ENCODE data around the gene USP49. TPM values are rescaled to one million over a fixed set of nuclear protein-coding genes. Genes with fewer than 3 reads are reported as not detected.

USP49 gene
- total RNA-seq, 1 experiment from 2014 or later, result 10.5 TPM

- Histone ChIP-seq H3K9me3 (ENCODE audit: low read depth, low read length, poor library complexity, severe bottlenecking) (no peaks in the 10 kb centered on the region), H3K36me3 (ENCODE audit: insufficient read depth, low read length, poor library complexity, severe bottlenecking) (peaks cover under 1% of the 10 kb centered on the region), H3K27me3 (replicated peaks; ENCODE audit: insufficient read depth, low read depth, low read length, poor library complexity) (no peaks in the 10 kb centered on the region), H3K4me3 (ENCODE audit: low read depth, low read length, poor library complexity, severe bottlenecking) (peak overlapping the region; percentile 74), H3K4me1 (ENCODE audit: insufficient read depth, low read length, poor library complexity, severe bottlenecking) (peaks cover 27% of the 10 kb centered on the region), H3K27ac (ENCODE audit: low read depth, low read length, poor library complexity, severe bottlenecking) (peak overlapping the region; percentile 46)
- DNase-seq (ENCODE audit: low spot score), result no peak
- TF ChIP-seq EZH2 (IDR thresholded peaks at IDR 0.05; ENCODE audit: borderline replicate concordance, low read depth, low read length, poor library complexity, severe bottlenecking) (no peak), CTCF (conservative IDR thresholded peaks at IDR 0.05; ENCODE audit: low read depth, low read length) (no peak)
- POLR2A ChIA-PET (ENCODE audit: low non-redundant PET), result no interaction called here
- intact Hi-C loops (cut with micrococcal nuclease; ENCODE audit: unreplicated experiment), result loop anchor here (2.0 to 5.0 kb wide), 3 partner anchors 105 to 227 kb away; partner anchors contain the start of gene TOMM6
- no TSS peak for BruUV-seq (replicated peaks)
- CTCF ChIA-PET, result no interaction called here
Observed at GRCh38 chr6:41939848-41940758, 44.9 kb upstream of the USP49 start.

GRCh38 chr6:41939176-41939847 is 44.1 kb upstream of the USP49 start:
- no TSS peak for BruUV-seq (replicated peaks)
- Histone ChIP-seq H3K27me3 (replicated peaks; ENCODE audit: insufficient read depth, low read depth, low read length, poor library complexity) (no peaks in the 10 kb centered on the region), H3K36me3 (ENCODE audit: insufficient read depth, low read length, poor library complexity, severe bottlenecking) (peaks cover 8% of the 10 kb centered on the region), H3K27ac (ENCODE audit: low read depth, low read length, poor library complexity, severe bottlenecking) (peak overlapping the region; percentile 46), H3K4me3 (ENCODE audit: low read depth, low read length, poor library complexity, severe bottlenecking) (no peak overlapping the region), H3K4me1 (ENCODE audit: insufficient read depth, low read length, poor library complexity, severe bottlenecking) (peaks cover 27% of the 10 kb centered on the region), H3K9me3 (ENCODE audit: low read depth, low read length, poor library complexity, severe bottlenecking) (no peaks in the 10 kb centered on the region)
- CTCF ChIA-PET, result interaction anchor here (1.8 kb wide), 1 partner anchor 18 kb away, joined by 6 read pairs; the partner anchor contains the start of genes BYSL and MED20
- intact Hi-C loops (cut with micrococcal nuclease; ENCODE audit: unreplicated experiment), result loop anchor here (5.0 kb wide), 1 partner anchor 152 kb away; the partner anchor contains the start of gene TOMM6
- POLR2A ChIA-PET (ENCODE audit: low non-redundant PET), result interaction anchor here (0.6 kb wide), 1 partner anchor 475 kb away, joined by 3 read pairs; no protein-coding TSS in a partner anchor
- no peak for DNase-seq (ENCODE audit: low spot score)
- TF ChIP-seq EZH2 (IDR thresholded peaks at IDR 0.05; ENCODE audit: borderline replicate concordance, low read depth, low read length, poor library complexity, severe bottlenecking), result no peak
- no peak for TF ChIP-seq CTCF (conservative IDR thresholded peaks at IDR 0.05; ENCODE audit: low read depth, low read length)

- H3K9me3 ChIP-seq (ENCODE audit: low read depth, low read length, poor library complexity, severe bottlenecking), result no peaks in the 10 kb centered on the region
- no peaks in the 10 kb centered on the region for H3K27me3 ChIP-seq (replicated peaks; ENCODE audit: insufficient read depth, low read depth, low read length, poor library complexity)
- BruUV-seq (replicated peaks), result no TSS peak
- peak overlapping the region; percentile 24 for H3K27ac ChIP-seq (ENCODE audit: low read depth, low read length, poor library complexity, severe bottlenecking)
- TF ChIP-seq EZH2 (IDR thresholded peaks at IDR 0.05; ENCODE audit: borderline replicate concordance, low read depth, low read length, poor library complexity, severe bottlenecking) (no peak), CTCF (conservative IDR thresholded peaks at IDR 0.05; ENCODE audit: low read depth, low read length) (no peak)
- no peak overlapping the region for H3K4me3 ChIP-seq (ENCODE audit: low read depth, low read length, poor library complexity, severe bottlenecking)
- peaks cover 14% of the 10 kb centered on the region for H3K36me3 ChIP-seq (ENCODE audit: insufficient read depth, low read length, poor library complexity, severe bottlenecking)
- peaks cover 27% of the 10 kb centered on the region for H3K4me1 ChIP-seq (ENCODE audit: insufficient read depth, low read length, poor library complexity, severe bottlenecking)
- ChIA-PET CTCF (interaction anchor here (1.8 kb wide), 1 partner anchor 18 kb away, joined by 6 read pairs; the partner anchor contains the start of genes BYSL and MED20), POLR2A (ENCODE audit: low non-redundant PET) (interaction anchor here (0.6 kb wide), 1 partner anchor 475 kb away, joined by 3 read pairs; no protein-coding TSS in a partner anchor)
- intact Hi-C loops (cut with micrococcal nuclease; ENCODE audit: unreplicated experiment), result loop anchor here (5.0 kb wide), 1 partner anchor 151 kb away; the partner anchor contains the start of gene TOMM6
- DNase-seq (ENCODE audit: low spot score), result no peak
Observed at GRCh38 chr6:41938590-41939175, 43.5 kb upstream of the USP49 start.

Data from A673 (cell line).